IMR-90 (cell line): ENCODE data around the gene ARHGAP8. TPM values are rescaled to one million over a fixed set of nuclear protein-coding genes. Genes with fewer than 3 reads are reported as not detected.

ENCODE experiments used
- ATAC-seq: fragments of 200-7000 bp; cut with Tn5 transposase; 2 replicates; pipeline ENCODE4 v1.9.1; 2020; ENCODE audit warnings: low read depth, mild to moderate bottlenecking, moderate library complexity
- BruUV-seq: library from RNA; stranded (reverse); fragments of 400-500 nt; replicated peaks from 2 replicates; lab custom pipeline; 2021; lab: Mats Ljungman, UMichigan
- CTCF ChIA-PET: fragments of 300-600 bp; formaldehyde crosslinking; extraction: SDS; loops from one replicate; lab custom pipeline; 2021; ENCODE audit warnings: antibody characterized with exemption; lab: Yijun Ruan, JAX
- POLR2A ChIA-PET: fragments of 300-600 bp; sonication (Branson Sonifier 250); formaldehyde crosslinking; loops from one replicate; lab custom pipeline; 2022; ENCODE audit warnings: antibody characterized with exemption; ENCODE audit not compliant: unreplicated experiment; lab: Charles Lee
- DNase-seq: peaks from one replicate; pipeline ENCODE4 v3.0.0; 2013
- H2AFZ ChIP-seq: replicated peaks from 2 replicates; pipeline ENCODE3; 2013; ENCODE audit warnings: low read length, mild to moderate bottlenecking; ENCODE audit not compliant: poor library complexity
- H2AK5ac ChIP-seq: 2 replicates; pipeline ENCODE4 v1.6.1; 2013; ENCODE audit warnings: low read depth, low read length, inconsistent platforms
- H2AK9ac ChIP-seq: replicated peaks from 2 replicates; pipeline ENCODE3; 2013; ENCODE audit warnings: mild to moderate bottlenecking, low read depth, low read length, moderate library complexity; ENCODE audit not compliant: poor library complexity
- H2BK120ac ChIP-seq: 2 replicates; pipeline ENCODE4 v1.6.1; 2013; ENCODE audit warnings: low read depth, low read length, inconsistent platforms
- H2BK15ac ChIP-seq: 3 replicates; pipeline ENCODE4 v1.6.1; 2013; ENCODE audit warnings: low read depth, low read length, inconsistent platforms
- H2BK20ac ChIP-seq: 2 replicates; pipeline ENCODE4 v1.6.1; 2013; ENCODE audit warnings: low read depth, mild to moderate bottlenecking, inconsistent platforms, low read length, moderate library complexity
- H2BK5ac ChIP-seq: 2 replicates; pipeline ENCODE4 v1.6.1; 2013; ENCODE audit warnings: mild to moderate bottlenecking, low read depth, low read length, inconsistent platforms; ENCODE audit not compliant: poor library complexity, severe bottlenecking
- H3K14ac ChIP-seq: replicated peaks from 2 replicates; pipeline ENCODE4 v1.6.1; 2013; ENCODE audit warnings: low read depth, low read length, inconsistent platforms
- H3K18ac ChIP-seq: 2 replicates; pipeline ENCODE4 v1.6.1; 2013; ENCODE audit warnings: low read depth, low read length, control low read depth
- H3K23ac ChIP-seq: 2 replicates; pipeline ENCODE4 v1.6.1; 2013; ENCODE audit warnings: low read depth, low read length, inconsistent platforms
- H3K27ac ChIP-seq: 2 replicates; pipeline ENCODE4 v1.5.1; 2013; ENCODE audit warnings: mild to moderate bottlenecking, control low read depth, low read length; ENCODE audit not compliant: insufficient read depth
- H3K27me3 ChIP-seq: 2 replicates; pipeline ENCODE4 v1.6.1; 2013; ENCODE audit warnings: low read length; ENCODE audit not compliant: control insufficient read depth, insufficient read depth
- H3K36me3 ChIP-seq: 2 replicates; pipeline ENCODE4 v1.6.1; 2013; ENCODE audit warnings: low read length, mixed read lengths; ENCODE audit not compliant: control insufficient read depth, insufficient read depth
- H3K4ac ChIP-seq: 2 replicates; pipeline ENCODE4 v1.6.1; 2013; ENCODE audit warnings: low read depth, low read length, inconsistent platforms
- H3K4me1 ChIP-seq: 2 replicates; pipeline ENCODE4 v1.6.1; 2013; ENCODE audit warnings: low read length, mixed read lengths; ENCODE audit not compliant: control insufficient read depth, insufficient read depth
- H3K4me2 ChIP-seq: 2 replicates; pipeline ENCODE4 v1.6.1; 2013; ENCODE audit warnings: low read depth, mild to moderate bottlenecking, control low read depth, low read length, moderate library complexity
- H3K4me3 ChIP-seq: 2 replicates; pipeline ENCODE4 v1.5.1; 2013; ENCODE audit warnings: low read depth, mild to moderate bottlenecking, control low read depth, low read length, moderate library complexity; ENCODE audit not compliant: insufficient read depth
- H3K56ac ChIP-seq: 2 replicates; pipeline ENCODE4 v1.6.1; 2013; ENCODE audit warnings: low read length, inconsistent platforms; ENCODE audit not compliant: insufficient read depth; ENCODE audit errors: extremely low read depth
- H3K79me1 ChIP-seq, 2 experiments: 2 replicates each; pipeline ENCODE4 v1.6.1; 2013; ENCODE audit warnings: low read length in 2 of 2, inconsistent platforms in 1 of 2, low read depth in 1 of 2
- H3K9ac ChIP-seq: 2 replicates; pipeline ENCODE4 v1.6.1; 2013; ENCODE audit warnings: low read depth, low read length, control low read depth
- H3K9me1 ChIP-seq: 2 replicates; pipeline ENCODE4 v1.6.1; 2013; ENCODE audit warnings: low read length, inconsistent platforms; ENCODE audit not compliant: insufficient read depth
- H3K9me3 ChIP-seq: 2 replicates; pipeline ENCODE4 v1.6.1; 2013; ENCODE audit warnings: low read length; ENCODE audit not compliant: control insufficient read depth, insufficient read depth
- H4K20me1 ChIP-seq: 2 replicates; pipeline ENCODE4 v1.6.1; 2013; ENCODE audit warnings: low read length, inconsistent platforms; ENCODE audit not compliant: insufficient read depth
- H4K5ac ChIP-seq: 2 replicates; pipeline ENCODE4 v1.6.1; 2013; ENCODE audit warnings: mild to moderate bottlenecking, low read depth, low read length, control low read depth
- H4K8ac ChIP-seq, 2 experiments: 2 replicates each; pipeline ENCODE4 v1.6.1; 2013; ENCODE audit warnings: low read depth in 2 of 2, low read length in 2 of 2, control low read depth in 1 of 2, inconsistent platforms in 1 of 2
- H4K91ac ChIP-seq: 2 replicates; pipeline ENCODE4 v1.6.1; 2013; ENCODE audit warnings: low read depth, low read length, inconsistent platforms; ENCODE audit not compliant: insufficient read depth
- BHLHE40 ChIP-seq: fragments of 150-350 bp; IDR thresholded peaks from 2 replicates; pipeline ENCODE4 v1.6.1; 2016; ENCODE audit warnings: mild to moderate bottlenecking, low read depth, low read length
- CEBPB ChIP-seq: IDR thresholded peaks from 2 replicates; pipeline ENCODE4 v1.6.1; 2012; ENCODE audit warnings: low read depth, low read length, improper control_type of control experiment
- CHD1 ChIP-seq: IDR thresholded peaks from 2 replicates; pipeline ENCODE4 v1.6.1; 2012; ENCODE audit warnings: low read depth, low read length, improper control_type of control experiment
- FOS ChIP-seq: fragments of 150-350 bp; IDR thresholded peaks from 2 replicates; pipeline ENCODE4 v1.6.1; 2016; ENCODE audit warnings: low read depth, low read length
- MAFK ChIP-seq: IDR thresholded peaks from 2 replicates; pipeline ENCODE4 v1.6.1; 2012; ENCODE audit warnings: low read depth, low read length, improper control_type of control experiment
- MAZ ChIP-seq: IDR thresholded peaks from 2 replicates; pipeline ENCODE4 v1.6.1; 2012; ENCODE audit warnings: low read depth, mild to moderate bottlenecking, low read length, improper control_type of control experiment, moderate library complexity, borderline replicate concordance
- NFE2L2 ChIP-seq: fragments of 150-350 bp; IDR thresholded peaks from 2 replicates; pipeline ENCODE4 v1.6.1; 2016; ENCODE audit warnings: low read depth, mild to moderate bottlenecking, low read length
- RAD21 ChIP-seq: IDR thresholded peaks from 2 replicates; pipeline ENCODE4 v1.6.1; 2012; ENCODE audit warnings: low read length, improper control_type of control experiment
- RCOR1 ChIP-seq: IDR thresholded peaks from 2 replicates; pipeline ENCODE4 v1.6.1; 2012; ENCODE audit warnings: mild to moderate bottlenecking, low read length, improper control_type of control experiment; ENCODE audit not compliant: insufficient replicate concordance
- RFX5 ChIP-seq: IDR thresholded peaks from 2 replicates; pipeline ENCODE4 v1.8.0; 2012; ENCODE audit warnings: low read depth, mild to moderate bottlenecking, low read length, moderate library complexity
- SMC3 ChIP-seq: fragments of 150-350 bp; IDR thresholded peaks from 2 replicates; pipeline ENCODE4 v1.6.1; 2016; ENCODE audit warnings: low read depth, mild to moderate bottlenecking, antibody characterized with exemption, low read length, moderate library complexity
- WGBS, 2 experiments: methylation state at CpG; one replicate each; pipeline versions ENCODE4 v1.1.5 to v1.1.7; 2013; ENCODE audit warnings: missing lambda C conversion rate in 2 of 2; ENCODE audit not compliant: insufficient read length in 1 of 2; ENCODE audit errors: extremely low coverage in 2 of 2; 5-methylcytosine and 5-hydroxymethylcytosine counted together
- dilution Hi-C: fragments of 300-500 bp; cut with HindIII; formaldehyde crosslinking; loops from one replicate; pipeline ENCODE4 v1.14.3; 2018; ENCODE audit warnings: low sequenced_read_pairs; ENCODE audit not compliant: unreplicated experiment
- in situ Hi-C: fragments of 300-500 bp; cut with MboI; formaldehyde crosslinking; loops from 3 replicates; pipeline ENCODE4 v1.14.3; 2019; ENCODE audit warnings: low sequenced_read_pairs, inconsistent platforms, mixed read lengths
- intact Hi-C: fragments of 100-400 bp; cut with micrococcal nuclease; formaldehyde crosslinking; loops from 2 replicates; pipeline ENCODE4 v1.10.0; 2022
- polyA plus RNA-seq, 3 experiments: library from polyadenylated mRNA; depleted of rRNA; stranded (reverse); fragments of >200 nt; gene quantifications; 2 replicates each; pipeline ENCODE4 v1.2.3, GENCODE V29; 2012; ENCODE audit warnings: low replicate concordance in 1 of 3
- total RNA-seq: library from RNA; depleted of rRNA; stranded (reverse); fragments of >200 nt; gene quantifications from 2 replicates; pipeline ENCODE4 v1.2.3, GENCODE V29; 2012
- TF ChIP-seq, protein P1 (sequence below): conservative IDR thresholded peaks from 2 replicates; pipeline ENCODE4 v1.5.1; 2012; ENCODE audit warnings: mild to moderate bottlenecking, low read depth, low read length, improper control_type of control experiment
- TF ChIP-seq, protein P2 (sequence below): fragments of 150-350 bp; IDR thresholded peaks from 2 replicates; pipeline ENCODE4 v1.6.1; 2016; ENCODE audit warnings: low read depth, mild to moderate bottlenecking, low read length, moderate library complexity, borderline replicate concordance
- TF ChIP-seq, protein P3 (sequence below): fragments of 150-350 bp; IDR thresholded peaks from 2 replicates; pipeline ENCODE4 v1.6.1; 2017; ENCODE audit warnings: mild to moderate bottlenecking, antibody characterized with exemption, low read length, low read depth

The ARHGAP8 gene
- total and polyA plus RNA-seq, 2 of the 4 experiments (the other 2 are of a cell fraction) = 0.18 to 0.21 TPM

DNA sequence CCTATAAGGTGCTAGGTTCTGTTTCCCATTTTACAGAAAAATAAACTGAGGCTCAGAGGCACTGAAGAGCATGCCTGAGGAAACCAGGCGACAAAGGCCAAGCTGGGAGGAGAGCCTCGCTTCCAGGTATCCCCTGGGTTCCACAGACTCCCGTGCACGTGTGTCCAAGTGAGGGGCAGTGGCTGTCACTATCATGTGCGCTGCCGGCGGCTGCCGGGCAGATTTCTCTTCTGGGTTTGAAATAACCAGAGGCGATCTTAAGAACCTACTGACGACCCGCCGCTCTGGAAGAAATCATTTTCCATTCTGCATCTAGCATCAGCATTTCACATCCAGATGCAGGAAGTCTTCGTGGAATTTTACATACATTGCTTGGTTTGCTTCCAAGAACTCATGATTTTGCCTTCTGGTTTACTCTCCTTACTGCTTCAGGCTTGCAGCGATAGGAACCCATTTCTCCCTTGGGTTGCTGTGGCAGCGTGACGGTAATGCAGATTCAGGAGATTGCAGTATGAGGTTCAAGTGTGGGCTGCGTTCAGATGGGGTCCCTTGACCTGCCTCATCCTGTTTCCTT is 28.6 kb downstream of the ARHGAP8 start:
- no peak for TF ChIP-seq SMC3
- no peak for TF ChIP-seq RCOR1
- TF ChIP-seq MAFK = no peak
- no peak for TF ChIP-seq RFX5
- no peak for TF ChIP-seq NFE2L2
- no peak for TF ChIP-seq CHD1
- no peak for TF ChIP-seq BHLHE40
- TF ChIP-seq, protein P1, sequence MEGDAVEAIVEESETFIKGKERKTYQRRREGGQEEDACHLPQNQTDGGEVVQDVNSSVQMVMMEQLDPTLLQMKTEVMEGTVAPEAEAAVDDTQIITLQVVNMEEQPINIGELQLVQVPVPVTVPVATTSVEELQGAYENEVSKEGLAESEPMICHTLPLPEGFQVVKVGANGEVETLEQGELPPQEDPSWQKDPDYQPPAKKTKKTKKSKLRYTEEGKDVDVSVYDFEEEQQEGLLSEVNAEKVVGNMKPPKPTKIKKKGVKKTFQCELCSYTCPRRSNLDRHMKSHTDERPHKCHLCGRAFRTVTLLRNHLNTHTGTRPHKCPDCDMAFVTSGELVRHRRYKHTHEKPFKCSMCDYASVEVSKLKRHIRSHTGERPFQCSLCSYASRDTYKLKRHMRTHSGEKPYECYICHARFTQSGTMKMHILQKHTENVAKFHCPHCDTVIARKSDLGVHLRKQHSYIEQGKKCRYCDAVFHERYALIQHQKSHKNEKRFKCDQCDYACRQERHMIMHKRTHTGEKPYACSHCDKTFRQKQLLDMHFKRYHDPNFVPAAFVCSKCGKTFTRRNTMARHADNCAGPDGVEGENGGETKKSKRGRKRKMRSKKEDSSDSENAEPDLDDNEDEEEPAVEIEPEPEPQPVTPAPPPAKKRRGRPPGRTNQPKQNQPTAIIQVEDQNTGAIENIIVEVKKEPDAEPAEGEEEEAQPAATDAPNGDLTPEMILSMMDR = no peak
- TF ChIP-seq, protein P2, sequence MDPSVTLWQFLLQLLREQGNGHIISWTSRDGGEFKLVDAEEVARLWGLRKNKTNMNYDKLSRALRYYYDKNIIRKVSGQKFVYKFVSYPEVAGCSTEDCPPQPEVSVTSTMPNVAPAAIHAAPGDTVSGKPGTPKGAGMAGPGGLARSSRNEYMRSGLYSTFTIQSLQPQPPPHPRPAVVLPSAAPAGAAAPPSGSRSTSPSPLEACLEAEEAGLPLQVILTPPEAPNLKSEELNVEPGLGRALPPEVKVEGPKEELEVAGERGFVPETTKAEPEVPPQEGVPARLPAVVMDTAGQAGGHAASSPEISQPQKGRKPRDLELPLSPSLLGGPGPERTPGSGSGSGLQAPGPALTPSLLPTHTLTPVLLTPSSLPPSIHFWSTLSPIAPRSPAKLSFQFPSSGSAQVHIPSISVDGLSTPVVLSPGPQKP = no peak
- no peak for TF ChIP-seq FOS
- no peak for TF ChIP-seq RAD21
- TF ChIP-seq, protein P3, sequence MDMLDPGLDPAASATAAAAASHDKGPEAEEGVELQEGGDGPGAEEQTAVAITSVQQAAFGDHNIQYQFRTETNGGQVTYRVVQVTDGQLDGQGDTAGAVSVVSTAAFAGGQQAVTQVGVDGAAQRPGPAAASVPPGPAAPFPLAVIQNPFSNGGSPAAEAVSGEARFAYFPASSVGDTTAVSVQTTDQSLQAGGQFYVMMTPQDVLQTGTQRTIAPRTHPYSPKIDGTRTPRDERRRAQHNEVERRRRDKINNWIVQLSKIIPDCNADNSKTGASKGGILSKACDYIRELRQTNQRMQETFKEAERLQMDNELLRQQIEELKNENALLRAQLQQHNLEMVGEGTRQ = no peak
- TF ChIP-seq MAZ = no peak
- no peak for TF ChIP-seq CEBPB
- no peak overlapping the region for H2BK120ac ChIP-seq
- no peak overlapping the region for H3K23ac ChIP-seq
- in situ Hi-C loops = no loop called here
- H3K79me1 ChIP-seq = no peaks in the 10 kb centered on the region
- H2AFZ ChIP-seq = no peak overlapping the region
- H3K9ac ChIP-seq = no peak overlapping the region
- no TSS peak for BruUV-seq
- H4K20me1 ChIP-seq = no peaks in the 10 kb centered on the region
- H3K9me1 ChIP-seq = no peaks in the 10 kb centered on the region
- no peaks in the 10 kb centered on the region for H3K4me1 ChIP-seq
- no peak overlapping the region for H2BK5ac ChIP-seq
- H3K27me3 ChIP-seq = peaks cover 5% of the 10 kb centered on the region; the same call in 1 of the 2 replicates
- no peaks in the 10 kb centered on the region for H3K36me3 ChIP-seq
- H3K56ac ChIP-seq = no peak overlapping the region
- intact Hi-C loops = no loop called here
- H2BK15ac ChIP-seq = no peak overlapping the region
- no peak overlapping the region for H3K4ac ChIP-seq
- H4K8ac ChIP-seq = no peak overlapping the region
- H2AK5ac ChIP-seq = no peak overlapping the region
- H3K27ac ChIP-seq = no peak overlapping the region
- H4K91ac ChIP-seq = no peak overlapping the region
- no peak overlapping the region for H3K18ac ChIP-seq
- H4K5ac ChIP-seq = no peak overlapping the region
- dilution Hi-C loops = no loop called here
- H3K14ac ChIP-seq = no peak overlapping the region
- ATAC-seq (no peak), DNase-seq (no peak)
- H3K9me3 ChIP-seq = no peaks in the 10 kb centered on the region
- H2BK20ac ChIP-seq = no peak overlapping the region
- CTCF ChIA-PET = no interaction called here
- no peak overlapping the region for H3K4me2 ChIP-seq
- POLR2A ChIA-PET = no interaction called here
- H3K4me3 ChIP-seq = no peak overlapping the region
- H2AK9ac ChIP-seq = no peak overlapping the region
- WGBS, 2 experiments = 55% methylated on average over 7 of the region's 17 CpGs; no CpG with 5 or more reads in 1 of the 2 experiments
